ENCODE data around the gene TMEM221.
A peak's percentile ranks its signal among the peaks of the same experiment; 100 is the strongest.

TMEM221 gene

GRCh38 chr19:17423429-17424208 lies 24.8 kb downstream of the TMEM221 start:
- no peak overlapping the region for H3K27ac ChIP-seq
- H3K27me3 ChIP-seq, result no peaks in the 10 kb centered on the region
- no peak for TF ChIP-seq Cebpa-rat (IDR thresholded peaks at IDR 0.05)
- peak overlapping the region in 1 of 11 experiments; percentile 15; a peak in 2 of 22 replicates for H3K9ac ChIP-seq
- H3K4me1 ChIP-seq, result peaks cover 18 to 44% (median 36%) of the 10 kb centered on the region in 10 experiments
- H3K4me2 ChIP-seq, result 0 out of 22 replicates have a peak overlapping the region, but pooled peaks of 1 of the 11 experiments have one; percentile 67
- no peak overlapping the region for H3K4me3 ChIP-seq
- H3K36me3 ChIP-seq, result peaks cover 0 to 22% (median 15%) of the 10 kb centered on the region in 11 experiments; a peak in 17 of 22 replicates
- H3K9me3 ChIP-seq (replicated peaks in 1 of 11), result no peaks in the 10 kb centered on the region
- no peaks in the 10 kb centered on the region for H4K20me1 ChIP-seq

- H3K4me3 ChIP-seq, result no peak overlapping the region
- H3K36me3 ChIP-seq, result peaks cover 0 to 22% (median 15%) of the 10 kb centered on the region in 11 experiments; a peak in 17 of 22 replicates
- H3K4me2 ChIP-seq, result no peak overlapping the region
- no peaks in the 10 kb centered on the region for H3K27me3 ChIP-seq
- H4K20me1 ChIP-seq, result no peaks in the 10 kb centered on the region
- TF ChIP-seq Cebpa-rat (IDR thresholded peaks at IDR 0.05), result no peak
- H3K9ac ChIP-seq, result no peak overlapping the region
- peaks cover 30 to 46% (median 37%) of the 10 kb centered on the region in 10 experiments for H3K4me1 ChIP-seq
- H3K9me3 ChIP-seq (replicated peaks in 1 of 11), result no peaks in the 10 kb centered on the region
- H3K27ac ChIP-seq, result no peak overlapping the region
These were observed 26.5 kb downstream of the TMEM221 start for GRCh38 chr19:17421942-17422341.

- Histone ChIP-seq H4K20me1 (no peaks in the 10 kb centered on the region), H3K27ac (peak overlapping the region; percentile 67 to 89 (median 80); a peak in 21 of 22 replicates)
These were observed 28.0 kb downstream of the TMEM221 start for GRCh38 chr19:17420475-17420924.

GRCh38 chr19:17419621-17420474 lies 28.6 kb downstream of the TMEM221 start, which contains the start of gene MVB12A:
Gene MVB12A, plus strand, starts transcription at chr19:17420047. Its CDS starts 89 bp downstream, at chr19:17420136.
- no peaks in the 10 kb centered on the region for H4K20me1 ChIP-seq
- H3K9ac ChIP-seq, result peak within 1 kb of the TSS; percentile 76 to 87 (median 84)
- peak within 1 kb of the TSS; percentile 67 to 89 (median 84) for H3K27ac ChIP-seq
- no peak for TF ChIP-seq Cebpa-rat (IDR thresholded peaks at IDR 0.05)
- peak within 1 kb of the TSS; percentile 68 to 86 (median 74) for H3K4me3 ChIP-seq
- peaks cover 23 to 43% (median 34%) of the 10 kb centered on the region in 10 experiments for H3K4me1 ChIP-seq
- H3K9me3 ChIP-seq (replicated peaks in 1 of 11), result no peaks in the 10 kb centered on the region
- H3K4me2 ChIP-seq, result peak within 1 kb of the TSS; percentile 87 to 97 (median 93)
- H3K36me3 ChIP-seq, result peaks cover 9 to 41% (median 25%) of the 10 kb centered on the region in 11 experiments; a peak in 20 of 22 replicates
- no peaks in the 10 kb centered on the region for H3K27me3 ChIP-seq

More at GRCh38 chr19:17420475-17420924, 28.0 kb downstream of the TMEM221 start:
- no peak for TF ChIP-seq Cebpa-rat (IDR thresholded peaks at IDR 0.05)
- peaks cover 4 to 35% (median 19%) of the 10 kb centered on the region in 11 experiments; a peak in 20 of 22 replicates for H3K36me3 ChIP-seq
- H3K4me1 ChIP-seq, result peaks cover 30 to 47% (median 39%) of the 10 kb centered on the region in 10 experiments
- H3K9ac ChIP-seq, result peak overlapping the region; percentile 72 to 87 (median 84)
- H3K9me3 ChIP-seq (replicated peaks in 1 of 11), result no peaks in the 10 kb centered on the region
- H3K4me3 ChIP-seq, result peak overlapping the region; percentile 68 to 86 (median 74)
- H3K27me3 ChIP-seq, result no peaks in the 10 kb centered on the region
- H3K4me2 ChIP-seq, result peak overlapping the region; percentile 79 to 97 (median 91)

- no peak for TF ChIP-seq Cebpa-rat (IDR thresholded peaks at IDR 0.05)
- Histone ChIP-seq H3K36me3 (peaks cover 13 to 48% (median 30%) of the 10 kb centered on the region in 11 experiments; a peak in 21 of 22 replicates), H3K9ac (peak overlapping the region; percentile 75 to 87 (median 83)), H3K9me3 (replicated peaks in 1 of 11) (no peaks in the 10 kb centered on the region), H4K20me1 (no peaks in the 10 kb centered on the region), H3K4me1 (peaks cover 17 to 42% (median 27%) of the 10 kb centered on the region in 10 experiments), H3K27me3 (no peaks in the 10 kb centered on the region), H3K27ac (peak overlapping the region; percentile 49 to 89 (median 84); a peak in 21 of 22 replicates), H3K4me2 (peak overlapping the region; percentile 86 to 94 (median 89)), H3K4me3 (peak overlapping the region; percentile 68 to 86 (median 74))
These were observed 29.3 kb downstream of the TMEM221 start for GRCh38 chr19:17419154-17419620.

GRCh38 chr19:17418710-17419109 lies 29.8 kb downstream of the TMEM221 start:
- Histone ChIP-seq H3K4me2 (peak overlapping the region; percentile 86 to 94 (median 89)), H3K27ac (peak overlapping the region in 10 of 11 experiments; percentile 49 to 87 (median 82); a peak in 14 of 22 replicates), H3K36me3 (peaks cover 18 to 49% (median 32%) of the 10 kb centered on the region in 11 experiments; a peak in 21 of 22 replicates), H3K27me3 (no peaks in the 10 kb centered on the region), H4K20me1 (no peaks in the 10 kb centered on the region), H3K4me1 (peaks cover 19 to 47% (median 25%) of the 10 kb centered on the region in 10 experiments), H3K9me3 (replicated peaks in 1 of 11) (no peaks in the 10 kb centered on the region), H3K9ac (peak overlapping the region; percentile 75 to 87 (median 83); a peak in 17 of 22 replicates), H3K4me3 (peak overlapping the region; percentile 68 to 86 (median 74); a peak in 18 of 20 replicates)
- no peak for TF ChIP-seq Cebpa-rat (IDR thresholded peaks at IDR 0.05)

GRCh38 chr19:17415121-17415520 lies 33.3 kb downstream of the TMEM221 start:
- no peak for TF ChIP-seq Cebpa-rat (IDR thresholded peaks at IDR 0.05)
- peaks cover 32 to 63% (median 38%) of the 10 kb centered on the region in 10 experiments for H3K4me1 ChIP-seq
- no peaks in the 10 kb centered on the region for H3K27me3 ChIP-seq
- H4K20me1 ChIP-seq, result no peaks in the 10 kb centered on the region
- H3K36me3 ChIP-seq, result peaks cover 24 to 49% (median 33%) of the 10 kb centered on the region in 11 experiments; a peak in 21 of 22 replicates
- H3K9ac ChIP-seq, result no peak overlapping the region
- H3K4me3 ChIP-seq, result no peak overlapping the region
- H3K4me2 ChIP-seq, result no peak overlapping the region
- H3K27ac ChIP-seq, result no peak overlapping the region
- H3K9me3 ChIP-seq (replicated peaks in 1 of 11), result no peaks in the 10 kb centered on the region

GRCh38 chr19:17414097-17414496 lies 34.4 kb downstream of the TMEM221 start:
- peaks cover 24 to 51% (median 33%) of the 10 kb centered on the region in 11 experiments; a peak in 21 of 22 replicates for H3K36me3 ChIP-seq
- H3K4me3 ChIP-seq, result no peak overlapping the region
- peaks cover 32 to 64% (median 44%) of the 10 kb centered on the region in 10 experiments for H3K4me1 ChIP-seq
- peak overlapping the region in 1 of 11 experiments; percentile 9; a peak in 1 of 22 replicates for H3K9ac ChIP-seq
- H3K27ac ChIP-seq, result no peak overlapping the region; a peak in 1 of 22 replicates
- H3K9me3 ChIP-seq (replicated peaks in 1 of 11), result no peaks in the 10 kb centered on the region
- peak overlapping the region in 4 of 11 experiments; percentile 65 to 90 (median 85); a peak in 9 of 22 replicates for H3K4me2 ChIP-seq
- TF ChIP-seq Cebpa-rat (IDR thresholded peaks at IDR 0.05), result no peak
- no peaks in the 10 kb centered on the region for H4K20me1 ChIP-seq
- no peaks in the 10 kb centered on the region for H3K27me3 ChIP-seq
